GM19025 (cell line): ENCODE measurements around the gene CFHR3.
A peak's percentile ranks its signal among the peaks of the same experiment; 100 is the strongest.
"Not testable (repeated sequence)": the region's sequence is repeated elsewhere in the genome, so short reads cannot be mapped to it uniquely, and the experiment has no call there.

ENCODE experiments used
- ATAC-seq: cut with Tn5 transposase; IDR thresholded peaks from one replicate; pipeline ENCODE4 v1.9.1; 2021; ENCODE audit warnings: mild to moderate bottlenecking, low read depth, moderate library complexity; ENCODE audit not compliant: unreplicated experiment

Gene CFHR3

DNA sequence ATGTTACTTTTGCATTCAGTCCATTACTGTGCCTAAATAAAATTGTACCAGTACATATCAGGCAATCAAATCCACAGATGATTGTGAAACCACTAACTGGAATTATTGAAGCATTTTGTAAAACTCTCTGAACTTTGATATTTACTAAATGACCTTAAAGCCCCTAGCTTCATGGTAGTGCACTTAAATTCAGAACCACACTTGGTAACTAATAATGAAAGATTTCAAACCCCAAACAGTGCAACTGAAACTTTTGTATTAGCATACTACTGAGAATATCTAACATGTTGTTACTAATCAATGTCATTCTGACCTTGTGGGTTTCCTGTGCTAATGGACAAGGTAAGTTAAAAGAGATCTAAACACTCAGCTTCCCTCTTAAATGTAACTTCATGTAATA, at the start of gene CFHR3:
Gene CFHR3 (plus strand): TSS at position 238 of the 400 bp plus-strand sequence. CDS start 47 bp downstream, at position 285.
- peak; percentile 81 for ATAC-seq

DNA sequence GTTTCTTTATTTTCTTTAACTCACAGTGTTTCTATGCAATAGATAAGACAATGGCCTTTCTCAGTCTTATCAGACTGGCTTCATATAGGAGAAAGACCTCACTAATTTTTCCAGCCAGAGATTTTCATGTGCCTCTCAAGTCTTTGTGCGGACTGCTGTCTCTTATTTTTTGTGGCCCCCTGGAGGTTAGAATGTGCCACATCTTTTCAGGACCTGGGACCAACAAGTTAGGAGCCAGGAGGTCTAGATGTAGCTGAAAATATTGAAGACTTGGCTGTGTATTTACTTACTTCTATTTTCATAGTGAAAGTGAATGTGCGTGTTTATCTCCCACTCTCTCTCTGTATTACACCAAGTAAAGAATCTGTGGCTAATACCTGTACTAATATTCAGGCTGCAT, 42.1 kb upstream of the CFHR3 start:
- ATAC-seq, result no peak

DNA sequence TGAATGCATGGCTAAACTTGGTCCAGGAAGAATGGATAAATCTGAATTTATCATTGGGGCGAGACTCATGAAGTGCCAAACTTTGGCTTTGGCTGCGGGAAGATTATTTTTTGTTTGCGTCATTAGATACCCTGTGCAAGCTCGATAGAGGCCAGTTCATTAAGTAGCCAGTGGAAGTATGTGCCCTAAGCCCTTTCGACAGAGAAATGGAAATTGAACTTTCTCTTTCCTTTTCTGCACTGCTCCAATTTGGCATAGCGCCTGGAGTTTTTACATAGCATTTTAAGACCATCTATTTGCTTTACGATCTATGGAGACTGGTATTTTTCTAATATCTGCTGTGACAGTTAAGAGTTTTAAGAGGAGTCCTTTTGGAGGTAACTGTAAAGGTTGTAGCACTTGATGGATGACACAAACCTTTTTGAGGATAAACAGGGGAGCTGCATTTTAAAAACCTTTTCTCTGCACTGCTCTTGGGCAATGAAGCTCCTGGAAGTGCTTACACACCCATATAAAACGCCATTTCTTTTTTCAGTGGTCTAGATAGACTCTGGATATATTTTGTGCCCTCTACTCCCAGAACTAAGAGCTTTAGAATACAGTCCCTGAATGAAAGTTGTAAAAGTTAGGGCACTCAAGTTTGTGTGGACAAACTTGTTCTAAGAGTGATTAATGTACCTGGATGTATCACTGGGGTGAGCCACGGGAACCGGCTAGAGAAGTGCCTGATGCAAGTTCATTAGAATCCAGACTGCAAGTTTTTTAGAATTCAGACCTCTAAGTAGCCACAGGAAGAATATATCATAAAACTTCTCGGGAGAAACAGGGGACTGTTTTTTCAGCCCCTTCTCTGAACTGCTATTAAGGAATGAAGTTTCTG, 41.3 kb upstream of the CFHR3 start:
- ATAC-seq, result no peak

DNA sequence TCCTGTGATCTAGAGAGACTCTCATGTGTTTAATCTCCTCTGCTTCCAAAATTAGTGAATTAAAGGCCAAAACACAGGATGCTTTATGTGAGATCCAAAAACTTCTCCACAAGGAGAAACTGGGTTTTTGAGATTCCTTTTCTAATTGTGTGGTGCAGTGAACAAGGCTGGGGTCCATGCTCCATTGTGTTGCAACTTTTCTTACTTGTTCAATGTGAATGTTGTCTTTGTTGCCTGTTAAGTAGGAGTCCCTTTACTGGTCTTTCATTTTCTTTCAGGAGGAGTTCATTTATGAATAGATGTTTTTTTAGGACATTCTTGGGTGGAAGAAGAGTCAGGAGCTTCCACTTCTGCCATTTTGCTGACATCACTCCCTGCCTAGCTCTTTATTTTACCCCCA, 40.6 kb upstream of the CFHR3 start:
- ATAC-seq, result no peak

DNA sequence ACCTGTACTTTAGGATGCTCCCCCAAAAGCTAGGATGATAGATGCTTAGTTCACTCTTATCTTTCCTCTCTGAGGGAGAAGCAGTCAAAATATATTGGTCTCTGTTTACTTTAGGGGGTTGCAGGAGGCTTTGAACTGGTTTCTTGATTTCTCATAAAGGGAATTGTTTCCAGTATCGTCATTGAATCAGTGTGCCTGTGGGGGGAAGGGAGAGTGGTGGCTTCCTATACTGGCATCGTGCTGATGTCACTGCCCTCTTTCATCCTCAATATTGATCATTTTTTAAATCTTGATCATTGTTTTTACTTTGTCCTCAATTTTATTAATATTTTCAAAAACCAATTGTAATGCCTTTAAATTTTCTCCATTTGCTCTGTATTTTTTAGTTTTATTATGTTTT, 40.2 kb upstream of the CFHR3 start:
- ATAC-seq, result no peak

DNA sequence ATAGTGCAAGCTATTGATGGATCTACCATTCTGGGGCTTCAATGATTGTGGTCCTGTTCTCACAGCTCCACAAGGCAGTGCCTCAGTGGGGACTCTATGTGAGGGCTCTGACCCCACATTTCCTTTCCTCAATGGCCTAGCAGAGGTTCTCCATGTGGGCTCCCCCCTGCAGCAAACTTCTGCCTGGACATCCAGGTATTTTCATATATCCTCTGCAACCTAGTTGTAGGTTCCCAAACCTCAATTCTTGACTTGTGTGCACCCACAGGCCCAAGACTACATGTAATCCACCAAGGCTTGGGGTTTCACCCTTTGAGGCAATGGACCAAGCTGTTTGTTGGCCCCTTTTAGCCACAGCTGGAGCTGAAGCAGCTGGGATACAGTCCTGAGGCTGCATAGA, 35.9 kb upstream of the CFHR3 start:
- no peak for ATAC-seq

DNA sequence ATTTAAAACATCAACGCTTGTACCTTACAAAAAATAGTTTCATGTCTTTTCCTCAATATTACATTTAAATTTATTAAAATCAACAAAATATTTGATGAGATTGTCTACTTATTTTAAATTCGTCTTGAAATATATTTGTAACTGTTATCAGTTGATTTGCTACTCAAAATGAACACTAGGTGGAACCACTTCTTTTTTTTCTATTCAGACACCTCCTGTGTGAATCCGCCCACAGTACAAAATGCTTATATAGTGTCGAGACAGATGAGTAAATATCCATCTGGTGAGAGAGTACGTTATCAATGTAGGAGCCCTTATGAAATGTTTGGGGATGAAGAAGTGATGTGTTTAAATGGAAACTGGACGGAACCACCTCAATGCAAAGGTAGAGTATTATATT, 31.4 kb upstream of the CFHR3 start:
- not testable (repeated sequence) for ATAC-seq

DNA sequence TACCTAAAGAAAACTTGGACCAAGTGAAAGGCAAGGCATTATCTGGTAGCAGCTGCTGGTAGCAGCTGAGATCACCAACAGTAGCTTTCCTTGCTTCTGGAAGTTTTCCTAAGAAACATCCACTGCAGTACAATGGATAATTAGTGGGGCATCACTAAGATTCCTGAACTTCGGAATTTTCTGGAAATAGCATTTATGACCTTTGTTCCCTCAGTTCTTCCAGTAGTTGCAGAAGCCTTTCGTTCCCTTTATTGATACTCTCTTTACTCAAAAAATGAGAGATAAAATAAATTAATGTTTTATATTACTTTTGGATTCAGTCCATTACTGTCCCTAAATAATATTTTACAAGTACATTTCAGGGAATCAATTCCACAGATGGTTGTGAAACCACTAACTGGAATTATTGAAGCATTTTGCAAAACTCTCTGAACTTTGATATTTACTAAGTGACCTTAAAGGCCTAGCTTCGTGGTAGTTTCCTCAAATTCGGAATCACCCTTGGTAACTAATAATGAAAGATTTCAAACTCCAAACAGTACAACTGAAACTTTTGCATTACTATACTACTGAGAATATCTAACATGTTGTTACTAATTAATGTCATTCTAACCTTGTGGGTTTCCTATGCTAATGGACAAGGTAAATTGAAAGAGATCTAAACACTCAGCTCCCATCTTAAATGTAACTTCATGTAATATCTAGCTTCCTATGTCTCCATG, 9.5 kb upstream of the CFHR3 start:
- not testable (repeated sequence) for ATAC-seq

DNA sequence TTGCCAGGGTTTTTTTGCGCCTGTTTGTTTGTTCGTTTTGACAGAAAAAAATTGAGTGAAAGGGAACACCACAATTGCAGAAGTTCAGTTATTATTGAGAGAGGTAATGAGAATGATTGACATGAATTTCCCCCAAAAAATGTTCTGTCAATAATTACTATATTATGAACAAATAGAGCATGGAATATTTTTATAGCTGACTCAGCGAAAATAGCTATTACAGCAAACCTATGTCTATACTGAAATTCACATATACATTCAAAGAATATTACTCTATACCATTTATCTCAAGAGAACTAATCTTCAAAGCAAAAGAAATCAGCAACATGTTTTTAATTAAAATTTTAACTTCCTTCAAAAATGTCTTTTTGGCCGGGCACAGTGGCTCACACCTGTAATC, 4.8 kb upstream of the CFHR3 start:
- not testable (repeated sequence) for ATAC-seq

DNA sequence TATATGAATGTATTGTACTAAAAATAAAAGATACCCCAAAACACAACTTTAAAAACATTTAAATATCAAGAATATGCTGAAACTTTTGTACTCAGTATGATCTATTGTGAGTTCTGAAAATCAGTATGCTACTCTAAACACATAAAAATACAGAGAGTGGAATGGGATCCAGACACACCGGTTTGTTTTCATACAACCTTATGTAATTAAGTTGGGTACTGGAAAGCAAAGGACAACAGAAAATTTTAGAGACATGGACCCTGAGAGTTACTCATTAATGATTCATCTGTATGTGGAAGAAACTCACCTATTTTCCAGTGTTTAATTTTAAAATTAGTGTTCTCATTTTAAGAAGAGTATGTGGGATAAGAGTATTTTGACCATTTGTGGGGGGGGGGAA, 927 bp upstream of the CFHR3 start:
- no peak for ATAC-seq

DNA sequence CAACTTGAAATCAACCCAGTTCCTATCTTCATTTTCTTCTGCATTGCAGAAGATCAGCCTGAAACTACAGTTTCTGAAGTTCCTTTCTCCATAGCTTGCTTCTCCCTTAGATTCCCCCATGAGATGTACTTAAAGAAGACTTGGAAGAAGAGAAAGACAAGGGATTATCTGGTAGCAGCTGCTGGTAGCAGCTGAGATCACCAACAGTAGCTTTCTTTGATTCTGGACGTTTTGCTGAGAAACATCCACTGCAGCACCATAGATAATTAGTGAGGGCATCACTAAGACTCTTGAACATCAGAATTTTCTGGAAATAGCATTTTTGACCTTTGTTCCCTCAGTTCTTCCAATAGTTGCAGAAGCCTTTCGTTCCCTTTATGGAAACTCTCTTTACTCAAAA, 465 bp upstream of the CFHR3 start:
- ATAC-seq, result no peak

DNA sequence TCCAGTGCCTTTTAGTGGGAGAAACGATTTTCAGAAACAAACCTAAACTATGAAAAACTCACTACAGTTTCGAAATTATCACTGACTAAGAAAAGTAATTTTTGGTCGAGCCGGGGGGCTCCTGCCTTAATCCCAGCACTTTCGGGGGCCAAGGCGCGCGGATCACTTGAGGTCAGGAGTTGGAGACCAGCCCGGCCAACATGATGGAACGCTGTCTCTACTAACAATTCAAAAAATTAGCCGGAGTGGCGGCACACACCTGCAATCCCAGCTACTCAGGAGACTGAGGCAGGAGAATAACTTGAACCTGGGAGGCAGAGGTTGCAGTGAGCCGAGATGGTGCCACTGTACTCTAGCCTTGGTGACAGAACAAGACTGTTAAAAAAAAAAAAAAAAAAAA, 3.0 kb downstream of the CFHR3 start:
- no peak for ATAC-seq

DNA sequence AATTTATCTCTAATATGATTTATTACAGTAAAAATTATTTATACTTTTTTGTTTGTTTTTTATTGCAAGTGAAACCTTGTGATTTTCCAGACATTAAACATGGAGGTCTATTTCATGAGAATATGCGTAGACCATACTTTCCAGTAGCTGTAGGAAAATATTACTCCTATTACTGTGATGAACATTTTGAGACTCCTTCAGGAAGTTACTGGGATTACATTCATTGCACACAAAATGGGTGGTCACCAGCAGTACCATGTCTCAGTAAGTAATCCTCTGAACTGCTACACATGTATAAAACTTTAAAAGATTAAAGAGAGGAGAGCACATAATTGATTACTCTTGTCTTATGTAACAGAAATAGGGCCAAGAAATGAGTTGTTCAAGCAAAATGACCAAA, 4.5 kb downstream of the CFHR3 start:
- no peak for ATAC-seq

DNA sequence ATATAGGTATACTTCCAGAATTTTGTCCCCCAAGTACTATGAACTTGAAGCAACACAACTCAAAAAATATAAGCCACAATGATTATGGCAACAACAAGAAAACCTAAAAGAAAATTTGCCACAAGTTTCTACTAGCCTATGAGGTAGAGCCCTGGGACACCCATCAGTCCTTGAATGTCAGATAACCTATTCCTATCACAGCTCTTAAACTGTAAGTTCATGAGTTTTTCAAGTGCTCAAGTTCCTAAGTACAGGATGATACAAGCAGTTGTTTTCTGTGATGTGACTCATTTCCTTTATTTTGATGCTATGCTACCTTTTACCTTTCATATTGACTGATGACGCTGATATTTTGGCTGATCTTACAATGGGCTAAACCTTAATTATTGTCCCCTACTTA, 16.6 kb downstream of the CFHR3 start:
- not testable (repeated sequence) for ATAC-seq

DNA sequence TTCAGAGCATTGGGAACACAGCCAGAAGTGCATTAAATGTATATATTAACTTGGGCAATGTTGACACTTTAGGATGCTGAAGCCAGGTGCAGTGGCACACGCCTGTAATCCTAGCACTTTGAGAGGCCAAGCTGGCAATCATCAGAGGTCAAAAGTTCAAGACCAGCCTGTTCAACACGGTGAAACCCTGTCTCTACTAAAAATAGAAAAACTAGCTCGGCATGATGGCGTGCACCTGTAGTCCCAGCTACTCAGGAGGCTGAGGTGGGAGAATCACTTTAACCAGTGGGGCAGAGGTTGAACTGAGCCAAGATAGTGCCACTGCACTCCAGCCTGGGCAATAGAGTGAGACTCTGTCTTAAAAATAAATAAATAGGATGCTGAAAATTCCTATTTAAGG, 19.5 kb downstream of the CFHR3 start:
- ATAC-seq, result not testable (repeated sequence)

DNA sequence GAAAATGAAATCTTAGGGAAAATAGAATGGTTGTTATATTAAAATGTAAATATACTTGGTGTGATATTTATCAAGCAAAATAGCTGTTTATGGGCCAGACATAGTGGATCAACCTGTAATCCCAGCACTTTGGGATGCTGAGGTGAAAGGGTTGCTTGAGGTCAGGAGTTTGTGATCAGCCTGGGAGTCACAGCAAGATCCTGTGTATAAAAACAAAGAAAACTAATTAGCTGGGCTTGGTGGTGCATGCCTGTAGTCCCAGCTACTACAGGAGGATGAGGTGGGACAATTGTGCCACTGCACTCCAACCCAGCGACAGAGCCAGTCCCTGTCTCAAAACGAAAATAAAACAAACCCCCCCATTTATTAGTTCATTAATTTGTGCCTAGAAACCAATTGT, 23.3 kb downstream of the CFHR3 start:
- no peak for ATAC-seq

DNA sequence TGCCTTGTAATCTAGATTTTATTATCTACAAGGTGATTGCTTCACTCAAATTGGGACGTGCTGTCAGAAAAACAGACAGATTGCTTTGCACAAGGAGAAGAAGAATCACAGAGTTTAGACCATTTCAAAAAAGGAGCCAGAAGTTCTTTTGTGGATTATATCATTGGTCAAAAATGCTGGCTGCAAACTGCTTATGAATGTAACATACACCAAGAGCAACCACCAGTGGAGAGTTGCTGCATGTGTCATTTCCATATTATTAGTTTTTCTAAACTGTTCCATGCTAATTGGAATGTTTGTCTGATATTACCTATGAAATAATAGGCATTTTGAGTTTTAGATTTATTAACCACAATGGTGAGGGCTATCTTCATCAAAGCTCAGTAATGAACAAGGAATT, 27.3 kb downstream of the CFHR3 start:
- ATAC-seq, result not testable (repeated sequence)

DNA sequence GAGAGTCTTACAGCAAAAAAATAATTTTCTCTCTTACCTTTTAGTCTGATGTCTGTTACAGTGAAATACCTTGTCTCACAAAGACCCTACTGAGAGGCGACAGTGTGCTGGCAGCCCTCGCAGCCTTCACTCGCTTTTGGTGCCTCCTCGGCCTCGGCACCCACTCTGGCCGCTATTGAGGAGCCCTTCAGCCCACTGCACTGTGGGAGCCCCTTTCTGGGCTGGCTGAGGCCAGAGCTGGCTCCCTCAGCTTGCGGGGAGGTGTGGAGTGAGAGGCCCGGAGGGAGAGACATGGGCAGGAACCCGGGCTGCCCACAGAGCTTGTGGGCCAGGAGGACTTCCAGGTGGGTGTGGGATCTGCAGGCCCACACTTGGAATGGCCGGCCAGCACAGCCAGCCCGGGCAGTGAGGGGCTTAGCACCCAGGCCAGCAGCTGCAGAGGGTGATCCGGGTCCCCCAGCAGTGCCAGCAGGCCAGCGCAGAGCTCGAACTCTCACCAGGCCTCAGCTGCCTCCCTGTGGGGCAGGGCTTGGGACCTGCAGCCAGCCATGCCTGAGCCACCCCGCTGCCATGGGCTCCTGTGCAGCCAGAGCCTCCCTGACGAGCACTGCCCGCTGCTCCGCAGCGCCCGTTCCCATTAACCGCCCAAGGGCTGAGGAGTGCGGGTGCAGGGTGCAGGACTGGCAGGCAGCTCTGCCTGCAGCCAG, 34.0 kb downstream of the CFHR3 start:
- ATAC-seq, result no peak

DNA sequence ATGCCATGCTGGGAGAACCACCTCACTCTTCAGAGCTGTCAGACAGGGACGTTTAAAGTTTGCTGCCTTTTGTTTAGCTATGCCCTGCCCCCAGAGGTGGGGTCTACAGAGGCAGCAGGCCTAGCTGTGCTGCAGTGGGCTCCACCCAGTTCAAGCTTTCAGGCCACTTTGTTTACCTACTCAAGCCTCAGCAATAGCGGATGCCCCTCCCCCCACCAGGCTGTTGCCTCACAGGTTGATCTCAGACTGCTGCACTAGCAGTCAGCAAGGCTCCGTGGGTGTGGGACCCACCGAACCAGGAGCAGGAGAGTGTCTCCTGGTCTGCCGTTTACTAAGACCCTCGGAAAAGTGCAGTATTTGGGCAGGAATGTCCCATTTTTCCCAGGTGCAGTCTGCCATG, 42.8 kb downstream of the CFHR3 start:
- not testable (repeated sequence) for ATAC-seq

DNA sequence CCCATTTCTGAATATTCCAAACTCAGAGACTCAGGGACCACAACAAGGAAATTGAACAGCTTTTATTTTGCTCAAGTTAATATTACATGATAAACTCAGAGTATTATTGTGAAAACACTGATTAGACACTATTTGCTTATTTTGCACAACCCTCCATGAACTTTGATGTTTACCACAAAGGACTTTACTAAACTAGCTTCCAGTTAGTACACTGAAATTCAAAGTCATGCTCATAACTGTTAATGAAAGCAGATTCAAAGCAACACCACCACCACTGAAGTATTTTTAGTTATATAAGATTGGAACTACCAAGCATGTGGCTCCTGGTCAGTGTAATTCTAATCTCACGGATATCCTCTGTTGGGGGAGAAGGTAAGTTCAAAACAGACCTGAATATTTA, 44.9 kb downstream of the CFHR3 start, which contains the start of gene CFHR1:
Gene CFHR1 (plus strand): TSS at position 201 of the 400 bp plus-strand sequence. CDS start 114 bp downstream, at position 315.
- not testable (repeated sequence) for ATAC-seq

DNA sequence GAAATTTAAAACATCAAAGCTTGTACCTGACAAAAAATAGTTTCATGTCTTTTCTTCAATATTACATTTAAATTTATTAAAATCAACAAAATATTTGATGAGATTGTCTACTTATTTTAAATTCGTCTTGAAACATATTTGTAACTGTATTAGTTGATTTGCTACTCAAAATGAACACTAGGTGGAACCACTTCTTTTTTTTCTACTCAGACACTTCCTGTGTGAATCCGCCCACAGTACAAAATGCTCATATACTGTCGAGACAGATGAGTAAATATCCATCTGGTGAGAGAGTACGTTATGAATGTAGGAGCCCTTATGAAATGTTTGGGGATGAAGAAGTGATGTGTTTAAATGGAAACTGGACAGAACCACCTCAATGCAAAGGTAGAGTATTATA, 53.2 kb downstream of the CFHR3 start:
- not testable (repeated sequence) for ATAC-seq
